Vagina (tissue), 2 donors: ENCODE data around the gene CD96. TPM values are rescaled to one million over a fixed set of nuclear protein-coding genes. Genes with fewer than 3 reads are reported as not detected.

ENCODE experiments used
- DNase-seq, 2 donors: peaks; one replicate each; pipeline ENCODE4 v3.0.0-alpha.2; 2017; ENCODE audit errors: extremely low spot score in 2 of 2
- H3K27ac ChIP-seq: fragments of 200-600 bp; sonication (generic); one replicate; pipeline ENCODE4 v1.5.1; 2019
- H3K27me3 ChIP-seq: fragments of 200-600 bp; sonication (generic); one replicate; pipeline ENCODE4 v1.5.1; 2019
- H3K36me3 ChIP-seq, 2 donors: fragments of 200-600 bp; sonication (generic); one replicate each; pipeline ENCODE4 v1.5.1; 2017 to 2019
- H3K4me1 ChIP-seq: fragments of 200-600 bp; sonication (generic); one replicate; pipeline ENCODE4 v1.5.1; 2019
- H3K4me3 ChIP-seq, 2 donors: fragments of 200-600 bp; sonication (generic); 1 replicate in 1 of 2; 2 replicates in 1 of 2; pipeline ENCODE4 v1.5.1; 2016 to 2019
- H3K9me3 ChIP-seq: fragments of 200-600 bp; sonication (generic); one replicate; pipeline ENCODE4 v1.5.1; 2019
- POLR2A ChIP-seq, 2 donors: fragments of 450-650 bp; IDR thresholded peaks; one replicate each; pipeline ENCODE4 v1.6.1; 2017; ENCODE audit warnings: antibody characterized with exemption in 2 of 2, mild to moderate bottlenecking in 2 of 2, moderate library complexity in 2 of 2
- POLR2AphosphoS5 ChIP-seq, 2 donors: sonication (generic); formaldehyde crosslinking; IDR thresholded peaks; one replicate each; pipeline ENCODE4 v1.9.0; 2017; ENCODE audit warnings: antibody characterized with exemption in 2 of 2, mild to moderate bottlenecking in 2 of 2, low read depth in 1 of 2; ENCODE audit not compliant: insufficient read depth in 1 of 2
- intact Hi-C: fragments of 100-400 bp; cut with DNase I; formaldehyde crosslinking; loops from one replicate; pipeline ENCODE4 v1.15.1; 2023
- total RNA-seq: library from RNA; depleted of rRNA; stranded (reverse); fragments of >200 nt; gene quantifications from one replicate; pipeline ENCODE4 v1.2.3, GENCODE V29; 2016
- TF ChIP-seq, protein P1 (sequence below), 3 experiments: fragments of 450-650 bp in 2 of 3; fragments of 200-600 bp in 1 of 3; sonication (generic) in 1 of 3; IDR thresholded peaks; one replicate each; pipeline ENCODE4 v1.5.1; 2017 to 2019; ENCODE audit warnings: antibody characterized with exemption in 3 of 3, mild to moderate bottlenecking in 2 of 3, moderate library complexity in 2 of 3

Gene CD96
- total RNA-seq, 1 donor from 2014 or later: 13.5 TPM

DNA sequence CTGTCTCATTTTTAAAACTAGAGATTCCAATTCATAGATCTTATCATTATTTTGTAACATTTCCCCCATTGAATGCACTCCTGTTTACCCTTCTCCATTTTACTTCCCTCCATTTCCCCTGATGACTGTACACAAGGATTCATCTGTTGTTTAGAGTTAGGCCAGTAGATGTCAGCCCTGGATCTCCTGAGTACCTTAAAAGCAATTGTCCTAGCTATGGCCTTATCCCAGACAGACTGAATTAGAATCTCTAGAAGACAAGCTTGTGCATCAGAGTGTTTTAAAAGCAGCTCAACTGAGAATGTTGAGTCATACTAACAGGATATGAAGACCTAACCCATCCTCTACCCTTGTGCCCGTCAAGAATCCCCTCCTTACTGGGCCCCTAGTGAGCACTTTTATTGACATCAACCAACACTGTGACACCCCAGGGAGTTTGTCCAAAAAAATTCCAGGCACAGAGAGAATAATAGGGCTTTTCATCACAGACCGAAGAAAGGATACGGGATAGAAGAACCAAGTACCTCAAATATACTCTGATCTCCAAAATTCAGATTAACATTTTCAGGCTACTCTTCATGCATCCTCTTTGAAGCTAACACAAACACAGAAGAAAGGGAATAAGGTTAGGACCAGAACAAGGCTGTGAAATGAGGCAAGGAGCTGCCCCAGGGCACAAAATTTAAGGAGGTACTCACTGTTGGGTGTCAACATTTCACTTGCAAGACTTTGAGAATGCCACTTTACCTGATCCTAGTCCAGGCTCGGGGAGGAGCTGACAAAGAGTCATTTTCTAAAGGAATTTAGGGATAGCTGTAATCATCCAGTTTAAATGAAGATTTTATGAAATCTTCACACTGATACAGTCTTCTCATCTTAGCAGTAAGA is 36.0 kb downstream of the CD96 start:
- H3K4me3 ChIP-seq: no peak overlapping the region
- H3K9me3 ChIP-seq: no peaks in the 10 kb centered on the region
- no peaks in the 10 kb centered on the region for H3K27me3 ChIP-seq
- H3K27ac ChIP-seq: no peak overlapping the region
- H3K36me3 ChIP-seq: no peaks in the 10 kb centered on the region
- intact Hi-C loops: no loop called here
- H3K4me1 ChIP-seq: no peaks in the 10 kb centered on the region
- no peak for DNase-seq
- TF ChIP-seq POLR2AphosphoS5 (IDR thresholded peaks at IDR 0.05; ENCODE audit: insufficient read depth in 1 of 2, low read depth in 1 of 2): peak in 1 of 2 donors; percentile 42
- TF ChIP-seq, protein P1, sequence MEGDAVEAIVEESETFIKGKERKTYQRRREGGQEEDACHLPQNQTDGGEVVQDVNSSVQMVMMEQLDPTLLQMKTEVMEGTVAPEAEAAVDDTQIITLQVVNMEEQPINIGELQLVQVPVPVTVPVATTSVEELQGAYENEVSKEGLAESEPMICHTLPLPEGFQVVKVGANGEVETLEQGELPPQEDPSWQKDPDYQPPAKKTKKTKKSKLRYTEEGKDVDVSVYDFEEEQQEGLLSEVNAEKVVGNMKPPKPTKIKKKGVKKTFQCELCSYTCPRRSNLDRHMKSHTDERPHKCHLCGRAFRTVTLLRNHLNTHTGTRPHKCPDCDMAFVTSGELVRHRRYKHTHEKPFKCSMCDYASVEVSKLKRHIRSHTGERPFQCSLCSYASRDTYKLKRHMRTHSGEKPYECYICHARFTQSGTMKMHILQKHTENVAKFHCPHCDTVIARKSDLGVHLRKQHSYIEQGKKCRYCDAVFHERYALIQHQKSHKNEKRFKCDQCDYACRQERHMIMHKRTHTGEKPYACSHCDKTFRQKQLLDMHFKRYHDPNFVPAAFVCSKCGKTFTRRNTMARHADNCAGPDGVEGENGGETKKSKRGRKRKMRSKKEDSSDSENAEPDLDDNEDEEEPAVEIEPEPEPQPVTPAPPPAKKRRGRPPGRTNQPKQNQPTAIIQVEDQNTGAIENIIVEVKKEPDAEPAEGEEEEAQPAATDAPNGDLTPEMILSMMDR (IDR thresholded peaks at IDR 0.05): peak in 1 of 3 experiments; percentile 34
- no peak for TF ChIP-seq POLR2A (IDR thresholded peaks at IDR 0.05)

DNA sequence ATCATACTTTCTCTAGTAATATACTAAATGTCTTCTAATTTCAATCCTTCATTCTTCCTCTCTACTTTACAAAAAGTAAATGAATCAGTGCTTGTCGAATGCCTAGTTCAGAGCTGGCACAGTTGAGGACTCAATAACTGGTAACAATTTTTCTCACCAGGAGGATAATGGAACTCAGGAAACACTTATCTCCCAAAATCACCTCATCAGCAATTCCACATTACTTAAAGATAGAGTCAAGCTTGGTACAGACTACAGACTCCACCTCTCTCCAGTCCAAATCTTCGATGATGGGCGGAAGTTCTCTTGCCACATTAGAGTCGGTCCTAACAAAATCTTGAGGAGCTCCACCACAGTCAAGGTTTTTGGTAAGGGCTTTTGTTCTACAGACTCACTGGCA is 36.9 kb downstream of the CD96 start:
- DNase-seq: no peak
- Histone ChIP-seq H3K27ac (no peak overlapping the region), H3K4me3 (no peak overlapping the region), H3K4me1 (no peaks in the 10 kb centered on the region), H3K36me3 (no peaks in the 10 kb centered on the region), H3K27me3 (no peaks in the 10 kb centered on the region), H3K9me3 (no peaks in the 10 kb centered on the region)
- TF ChIP-seq, protein P1 (IDR thresholded peaks at IDR 0.05): no peak
- TF ChIP-seq POLR2A (IDR thresholded peaks at IDR 0.05) (no peak), POLR2AphosphoS5 (IDR thresholded peaks at IDR 0.05; ENCODE audit: insufficient read depth in 1 of 2, low read depth in 1 of 2) (no peak)
- intact Hi-C loops: no loop called here

DNA sequence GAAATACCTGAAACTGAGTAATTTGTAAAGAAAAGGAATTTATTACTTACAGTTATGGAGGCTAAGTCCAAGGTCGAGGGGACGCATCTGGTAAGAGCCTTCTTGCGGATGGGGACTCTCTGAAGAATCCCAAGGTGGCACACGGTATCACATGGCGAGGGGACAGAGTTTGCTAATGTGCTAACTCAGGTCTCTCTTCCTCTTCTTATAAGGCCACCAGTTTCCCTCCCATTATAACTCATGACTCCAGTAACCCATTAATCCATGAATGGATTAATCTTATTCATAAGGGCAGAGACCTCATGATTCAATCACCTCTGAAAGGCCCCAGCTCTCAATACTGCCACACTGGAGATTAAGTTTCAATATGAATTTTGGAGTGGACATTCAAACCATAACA is 37.5 kb downstream of the CD96 start:
- no peaks in the 10 kb centered on the region for H3K9me3 ChIP-seq
- H3K27me3 ChIP-seq: no peaks in the 10 kb centered on the region
- H3K4me1 ChIP-seq: no peaks in the 10 kb centered on the region
- no peak for DNase-seq
- intact Hi-C loops: no loop called here
- TF ChIP-seq, protein P1 (IDR thresholded peaks at IDR 0.05): no peak
- TF ChIP-seq POLR2AphosphoS5 (IDR thresholded peaks at IDR 0.05; ENCODE audit: insufficient read depth in 1 of 2, low read depth in 1 of 2): no peak
- no peak for TF ChIP-seq POLR2A (IDR thresholded peaks at IDR 0.05)
- H3K36me3 ChIP-seq: no peaks in the 10 kb centered on the region
- H3K27ac ChIP-seq: no peak overlapping the region
- H3K4me3 ChIP-seq: no peak overlapping the region

DNA sequence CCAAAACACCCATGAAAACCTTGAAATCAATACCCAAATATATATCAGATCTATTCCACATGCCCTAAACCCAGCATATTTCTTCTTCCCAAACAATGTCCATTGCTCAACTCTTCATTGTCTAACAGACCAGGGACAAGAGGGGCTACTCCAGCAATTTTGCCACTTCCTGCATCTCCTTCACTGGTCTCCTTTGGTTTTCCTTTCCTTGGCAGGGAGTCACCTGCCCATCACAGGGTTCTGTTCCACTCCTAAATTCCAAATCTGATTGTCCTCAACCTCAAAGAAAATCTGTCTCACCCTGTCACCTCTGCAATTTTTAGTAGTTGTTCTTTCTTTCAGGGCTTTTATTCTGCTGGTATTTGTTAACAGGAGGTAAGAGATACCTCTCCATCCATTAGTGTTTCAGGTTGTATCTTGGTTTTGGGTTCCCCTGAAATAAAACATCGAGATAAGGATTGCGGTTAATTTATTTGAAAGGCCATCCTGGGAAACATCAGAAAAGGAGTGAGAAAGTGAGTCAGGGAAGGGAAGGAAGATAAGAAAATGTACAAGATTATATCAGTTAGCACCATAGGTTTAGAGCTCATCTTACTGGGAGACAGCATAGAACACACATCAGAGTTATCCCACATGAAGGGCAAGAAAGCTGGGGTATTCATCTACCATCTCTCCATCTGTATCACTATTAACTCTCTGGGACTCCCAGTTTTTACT is 39.6 kb downstream of the CD96 start:
- intact Hi-C loops: no loop called here
- H3K4me1 ChIP-seq: no peaks in the 10 kb centered on the region
- TF ChIP-seq POLR2AphosphoS5 (IDR thresholded peaks at IDR 0.05; ENCODE audit: insufficient read depth in 1 of 2, low read depth in 1 of 2) (no peak), POLR2A (IDR thresholded peaks at IDR 0.05) (no peak)
- TF ChIP-seq, protein P1 (IDR thresholded peaks at IDR 0.05): no peak

More for the DNA sequence above, 39.6 kb downstream of the CD96 start:
- Histone ChIP-seq H3K27ac (no peak overlapping the region), H3K27me3 (no peaks in the 10 kb centered on the region), H3K9me3 (no peaks in the 10 kb centered on the region), H3K36me3 (no peaks in the 10 kb centered on the region), H3K4me3 (no peak overlapping the region)
- no peak for DNase-seq
